Measurements from ENCODE around the gene WDR77.

WDR77 gene

GRCh38 chr1:111448918-111449702, at the start of gene WDR77, which contains the start of gene ATP5PB:
Gene WDR77 (minus strand): TSS chr1:111449256. CDS start chr1:111449169, 87 bp downstream.
Gene ATP5PB (plus strand): TSS chr1:111449464. CDS start chr1:111449542, 78 bp downstream.
- peak; percentile 99 for DNase-seq

DNA sequence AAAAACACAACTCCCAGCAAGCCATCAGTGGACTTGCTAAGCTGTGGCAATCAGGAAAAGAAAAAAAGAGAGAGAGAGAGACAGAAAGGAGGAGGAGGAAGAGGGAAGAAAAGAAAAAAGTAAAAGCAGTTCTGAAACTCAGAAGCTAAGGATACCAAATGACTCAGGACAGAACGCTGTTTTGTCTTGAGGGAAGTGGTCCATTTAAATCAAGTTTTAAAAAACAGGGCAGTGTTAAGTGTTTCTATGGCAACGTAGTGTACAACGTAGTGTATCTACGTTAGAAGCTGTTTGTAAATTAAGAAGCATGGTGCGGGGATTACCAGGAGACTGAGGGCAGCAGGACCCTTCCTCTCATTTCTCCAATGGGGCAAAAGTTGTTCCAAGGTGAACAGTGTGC, 48.5 kb upstream of the WDR77 start:
- no peak for DNase-seq

DNA sequence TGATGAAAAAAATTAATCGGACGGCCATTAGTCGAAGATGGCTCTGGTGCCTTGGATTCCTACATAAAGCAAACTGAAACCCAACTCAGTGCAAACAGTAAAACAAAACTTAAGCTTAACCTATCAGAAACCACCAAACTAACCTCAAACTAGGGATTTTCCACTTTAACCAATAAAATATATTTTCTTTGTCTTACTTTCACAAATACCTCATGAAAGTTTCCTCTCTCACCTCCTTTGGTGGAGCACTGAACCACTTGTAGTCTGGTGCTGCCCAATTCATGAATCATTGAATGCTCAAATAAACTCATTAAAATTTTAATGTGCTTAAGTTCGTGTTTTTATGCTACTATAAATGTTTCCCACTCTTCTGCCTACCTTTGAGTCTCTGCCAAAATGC, 47.3 kb upstream of the WDR77 start:
- DNase-seq, result no peak

GRCh38 chr1:111491070-111491469, 42.0 kb upstream of the WDR77 start:
- no peak for DNase-seq

- no peak for DNase-seq
Measured at GRCh38 chr1:111490220-111490619, 41.2 kb upstream of the WDR77 start.

GRCh38 chr1:111489604-111490003, 40.5 kb upstream of the WDR77 start:
- DNase-seq, result no peak

DNA sequence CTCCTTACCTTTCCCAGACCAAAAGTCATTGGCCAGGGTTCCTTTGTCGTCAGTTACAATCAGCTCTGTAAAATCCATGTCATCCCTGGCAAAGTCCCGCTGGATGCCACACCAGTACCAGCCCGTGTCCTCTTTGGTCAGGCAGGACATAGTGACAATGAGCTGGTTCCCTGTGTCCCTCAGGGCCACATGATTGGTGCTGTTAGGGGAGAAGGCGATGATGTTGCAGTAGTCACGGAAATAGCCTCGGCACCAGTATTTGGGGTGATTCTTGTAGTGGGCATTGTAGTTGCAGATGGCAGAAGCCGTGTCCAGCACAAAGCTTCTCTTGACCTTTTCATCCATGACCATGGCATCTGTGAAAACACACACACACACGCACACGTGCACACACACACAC, 39.6 kb upstream of the WDR77 start:
- no peak for DNase-seq

DNA sequence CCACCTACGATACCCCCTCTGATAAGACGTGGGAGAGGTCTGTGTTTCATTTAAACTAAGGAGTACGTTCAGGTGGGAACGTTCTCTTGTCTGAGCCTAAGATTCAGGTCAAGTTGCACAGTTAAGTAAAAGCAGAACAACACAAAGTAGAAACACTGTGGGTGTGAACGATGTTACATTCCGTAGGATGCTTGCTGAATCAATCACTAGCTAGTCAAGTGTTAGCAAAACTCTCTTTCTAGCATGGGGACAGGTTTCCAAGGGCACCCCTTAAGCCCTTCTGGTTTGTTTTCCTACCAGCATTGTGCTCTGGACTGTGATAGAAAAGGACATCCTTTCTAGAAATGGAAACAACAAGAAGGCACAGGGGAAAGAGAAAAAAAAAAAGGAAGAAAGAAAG, 38.1 kb upstream of the WDR77 start:
- DNase-seq, result no peak

- DNase-seq, result no peak
Measured at GRCh38 chr1:111486431-111486830, 37.4 kb upstream of the WDR77 start.

GRCh38 chr1:111484391-111485026, 35.5 kb upstream of the WDR77 start:
- no peak for DNase-seq

GRCh38 chr1:111483876-111484275, 34.8 kb upstream of the WDR77 start:
- no peak for DNase-seq

DNA sequence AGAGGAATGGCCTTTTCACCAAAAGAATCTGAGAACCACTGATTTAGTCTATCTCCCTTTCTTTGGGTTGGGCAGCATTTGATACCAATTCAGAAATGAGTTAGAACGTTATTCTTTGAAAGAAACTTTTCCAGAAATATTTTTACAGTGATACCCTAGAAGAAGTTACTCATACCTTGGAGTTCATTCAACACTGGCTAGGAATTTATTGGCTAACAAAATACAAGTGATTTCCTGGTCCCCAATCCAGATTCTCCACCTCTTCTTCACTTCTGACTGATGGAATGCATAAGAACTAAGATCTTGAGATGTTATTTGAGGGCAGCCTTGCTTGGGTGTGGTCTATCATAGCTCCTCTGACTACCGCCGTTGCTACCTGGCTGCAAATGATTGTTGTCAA, 34.1 kb upstream of the WDR77 start:
- no peak for DNase-seq

- DNase-seq, result peak; percentile 63
Measured at GRCh38 chr1:111481387-111482221, 32.5 kb upstream of the WDR77 start.

- no peak for DNase-seq
Measured at GRCh38 chr1:111480674-111481073, 31.6 kb upstream of the WDR77 start.

DNA sequence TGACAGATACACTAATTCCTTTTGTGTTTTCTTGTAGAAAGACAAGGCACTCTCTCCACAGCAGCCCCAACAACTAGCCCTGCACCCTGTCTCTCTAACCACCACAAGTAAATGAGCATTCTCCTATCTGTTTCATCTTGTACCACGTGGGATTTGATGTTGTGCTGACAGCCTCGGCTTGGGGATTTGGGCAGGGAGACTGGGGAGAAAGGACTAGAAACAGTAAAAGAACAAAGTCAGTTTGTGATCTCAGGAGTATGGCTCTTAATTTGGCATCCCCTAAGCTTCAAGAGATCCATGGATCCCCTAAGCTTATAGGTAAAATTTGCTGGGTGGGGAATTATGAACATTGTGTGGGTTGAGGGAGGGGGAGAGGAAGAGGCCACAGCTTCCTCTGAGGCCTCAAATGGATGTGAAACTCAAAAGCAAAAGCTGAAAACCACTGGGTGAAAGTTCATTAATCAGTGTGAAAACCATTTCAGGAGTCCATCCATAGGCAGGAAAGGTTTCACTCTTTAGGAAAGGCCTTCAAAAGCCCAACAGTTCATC, 27.8 kb upstream of the WDR77 start:
- peak; percentile 61 for DNase-seq

GRCh38 chr1:111476214-111476613, 27.2 kb upstream of the WDR77 start:
- DNase-seq, result no peak

DNA sequence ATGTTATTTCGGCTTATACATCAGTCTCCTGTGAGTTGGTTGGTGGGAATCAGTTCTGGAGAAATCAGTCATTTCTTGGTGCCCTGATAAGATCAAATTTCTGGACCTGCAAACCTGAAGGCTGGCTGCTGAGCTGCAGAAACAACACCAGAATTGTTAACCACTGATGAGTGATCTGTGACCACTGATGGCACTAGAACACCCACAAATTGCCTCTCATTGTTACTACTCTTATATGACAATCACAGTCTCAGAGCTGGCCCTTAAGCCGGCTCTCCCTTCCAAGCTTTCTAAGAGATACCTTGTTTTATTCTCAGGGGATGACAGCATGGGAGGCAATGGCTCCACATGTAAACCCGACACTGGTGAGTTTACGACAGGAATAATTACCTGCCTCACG, 26.6 kb upstream of the WDR77 start:
- DNase-seq, result peak; percentile 82

DNA sequence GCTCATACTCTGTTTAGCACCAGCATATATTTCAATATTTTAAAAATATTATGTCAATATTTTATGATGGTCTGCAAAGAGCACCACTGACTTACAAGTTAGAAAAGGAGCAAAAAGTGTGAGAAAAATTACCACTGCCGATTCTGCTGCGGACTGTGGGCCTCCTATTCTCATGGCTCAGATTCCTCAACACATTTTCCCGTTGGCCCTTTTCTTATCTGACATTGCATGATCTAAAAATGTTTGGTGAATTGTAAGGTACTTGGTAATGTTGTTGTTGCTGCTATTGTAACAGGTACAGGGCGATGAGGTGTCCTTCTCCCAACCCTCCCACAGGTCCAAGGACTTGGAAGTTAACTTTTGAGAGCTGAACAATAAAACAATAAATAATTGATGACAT, 25.5 kb upstream of the WDR77 start:
- DNase-seq, result no peak

DNA sequence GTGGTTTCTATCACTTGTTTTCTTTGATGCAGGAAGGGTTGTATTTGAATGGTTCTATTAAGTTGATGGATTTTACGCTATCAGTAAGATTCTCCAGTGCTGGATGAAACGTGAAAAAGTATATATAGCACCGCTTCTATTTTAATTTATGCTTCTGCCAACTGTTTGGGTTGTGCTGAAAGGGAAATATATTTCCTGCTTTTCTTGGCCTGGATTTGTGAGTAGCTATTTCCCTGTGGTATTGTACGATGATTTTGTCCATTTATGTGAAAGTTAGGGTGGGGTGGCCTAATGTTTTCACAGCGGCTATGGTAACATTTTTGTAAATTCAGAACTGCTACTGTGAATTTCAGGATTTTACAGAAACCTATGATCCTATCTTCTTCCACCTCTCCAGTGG, 25.1 kb upstream of the WDR77 start:
- no peak for DNase-seq

DNA sequence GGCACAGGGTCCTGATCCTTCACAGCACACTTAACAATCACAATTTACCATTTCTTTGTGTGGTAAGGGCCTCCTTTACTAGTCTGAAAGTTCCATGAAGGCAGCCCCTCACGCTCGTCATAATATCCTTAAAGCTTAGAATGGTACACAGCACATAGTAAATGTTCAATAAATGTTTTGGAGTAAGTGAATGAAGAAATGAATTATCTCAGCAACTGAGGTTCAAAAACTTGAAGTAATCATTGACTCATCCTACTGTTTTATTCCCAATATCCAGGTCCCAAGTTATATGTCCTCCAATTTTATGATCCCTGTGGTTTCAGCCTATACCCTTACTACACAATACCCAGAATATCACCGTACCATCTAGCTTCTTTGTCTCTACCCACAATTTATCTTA, 22.5 kb upstream of the WDR77 start:
- no peak for DNase-seq

- DNase-seq, result peak; percentile 87
Measured at GRCh38 chr1:111471012-111471411, 22.0 kb upstream of the WDR77 start.

DNA sequence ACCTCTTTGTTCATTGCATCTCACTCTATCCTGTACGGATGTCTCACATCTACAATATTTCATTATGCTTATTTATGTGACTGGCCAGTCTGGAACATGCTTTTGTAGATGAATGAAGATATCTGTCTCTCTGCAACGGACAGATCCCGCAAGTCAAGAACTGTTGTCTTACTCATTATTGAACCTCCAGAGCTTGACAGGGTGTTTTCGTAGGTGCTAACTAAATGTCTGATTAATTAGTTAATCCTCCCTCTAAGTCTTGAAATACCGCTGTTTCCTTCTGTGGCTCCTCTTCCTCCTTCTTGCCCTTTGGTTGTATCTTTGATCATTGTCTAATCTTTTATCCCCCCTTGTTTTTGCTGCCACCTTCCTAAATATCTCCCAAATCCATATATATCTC, 21.5 kb upstream of the WDR77 start:
- DNase-seq, result peak; percentile 24

DNA sequence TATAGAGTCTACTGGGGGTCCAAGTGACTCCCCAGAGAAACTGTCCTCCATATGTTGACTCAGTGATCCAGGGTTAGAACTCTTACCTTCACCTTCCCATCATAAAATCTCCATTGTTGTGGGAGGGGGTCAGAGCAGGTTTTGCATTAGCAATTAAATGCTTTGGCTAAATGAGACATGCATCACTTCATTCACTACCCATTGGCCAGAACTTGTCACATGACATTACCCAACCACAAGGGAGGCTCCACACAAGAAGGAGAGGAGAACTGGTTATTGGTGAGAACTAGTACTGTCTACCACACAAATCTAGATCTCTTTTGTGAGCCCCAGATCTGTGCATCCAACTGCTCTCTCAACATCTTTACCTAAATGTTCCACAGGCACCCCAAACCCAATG, 20.5 kb upstream of the WDR77 start:
- DNase-seq, result no peak

Measured in CD4-positive, alpha-beta T cell treated with Interleukin-4 for 4 hours (primary cell).